Measurements from ENCODE around the gene GRIA3.
"Not testable (repeated sequence)": the region's sequence is repeated elsewhere in the genome, so short reads cannot be mapped to it uniquely, and the experiment has no call there.

The GRIA3 gene

DNA sequence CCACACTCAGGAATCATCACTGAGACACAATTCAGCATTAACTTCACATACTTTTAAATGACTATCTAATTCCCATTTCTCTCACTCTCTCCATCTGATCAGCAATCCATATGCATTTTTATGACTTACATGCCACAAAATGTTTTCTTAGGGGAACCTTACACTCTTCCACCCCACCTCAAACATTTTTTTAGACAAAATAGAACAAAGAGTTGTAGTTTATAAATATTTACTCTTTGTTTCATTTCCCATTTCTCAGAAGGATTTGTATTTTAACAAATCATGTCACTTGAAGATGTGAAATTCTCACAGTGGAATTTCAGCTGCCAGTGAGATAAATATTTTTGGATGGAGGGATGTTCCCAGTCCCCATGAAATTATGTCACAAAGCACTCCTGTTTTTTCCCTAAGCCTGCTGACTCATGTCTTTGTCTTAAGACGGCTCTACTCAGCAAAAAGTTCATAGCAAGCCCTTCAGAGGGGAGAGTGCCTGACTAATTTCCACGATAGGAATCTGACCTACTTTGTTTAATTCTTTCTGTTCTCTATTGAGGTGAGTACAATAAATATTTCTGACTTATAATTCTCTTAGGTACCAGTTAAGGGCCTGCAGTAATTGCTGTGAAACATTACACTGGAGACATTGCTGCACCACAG, 291.1 kb downstream of the GRIA3 start:
- no peak for DNase-seq

DNA sequence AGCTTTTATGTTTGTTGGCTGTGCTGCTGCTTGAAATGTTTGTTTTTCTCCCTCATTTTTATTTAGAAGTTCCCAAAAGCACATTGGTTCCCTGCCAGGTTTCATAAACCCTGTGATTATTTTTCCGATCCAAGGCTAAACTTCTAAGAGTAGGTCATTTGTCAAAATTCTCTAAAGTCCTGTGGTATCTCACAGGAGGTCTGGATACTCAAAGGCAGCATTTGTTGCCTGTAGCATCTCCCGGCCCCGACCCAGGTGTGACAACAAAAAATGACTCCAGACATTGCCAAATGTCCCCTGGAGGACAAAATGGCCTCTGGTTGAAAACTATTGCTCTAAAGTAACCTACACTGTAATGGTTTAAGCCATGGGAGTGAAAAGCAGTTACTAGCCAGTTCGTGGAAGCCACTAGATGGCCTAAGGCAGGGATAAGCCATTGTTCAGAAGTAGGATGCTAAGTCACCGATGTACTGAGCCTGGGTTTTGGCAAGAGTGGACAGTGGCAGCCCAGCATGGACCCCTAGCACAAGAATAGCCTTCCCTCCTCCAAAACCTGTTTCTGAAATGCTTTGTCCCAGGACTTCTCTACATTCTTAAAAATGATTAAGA, 292.6 kb downstream of the GRIA3 start:
- DNase-seq = no peak

DNA sequence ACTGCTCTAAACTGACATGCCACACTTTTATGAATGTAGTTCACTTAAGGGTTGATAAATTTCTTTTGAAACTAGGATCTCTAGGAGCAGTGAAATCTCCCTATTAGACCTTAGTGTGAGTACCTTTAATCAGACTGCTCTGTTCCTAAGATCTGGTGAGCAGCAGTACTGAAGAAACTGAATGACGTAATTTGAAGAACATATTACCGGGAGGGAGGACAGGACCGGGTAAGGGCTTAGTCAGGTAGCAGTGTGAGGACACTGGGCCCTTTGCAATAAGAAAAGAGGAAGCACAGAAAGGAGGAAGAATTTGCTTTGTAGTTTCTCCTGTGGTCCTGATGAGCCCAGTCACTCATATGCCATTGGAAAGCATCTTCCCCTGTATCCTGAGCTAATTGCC, 293.6 kb downstream of the GRIA3 start:
- DNase-seq = no peak

DNA sequence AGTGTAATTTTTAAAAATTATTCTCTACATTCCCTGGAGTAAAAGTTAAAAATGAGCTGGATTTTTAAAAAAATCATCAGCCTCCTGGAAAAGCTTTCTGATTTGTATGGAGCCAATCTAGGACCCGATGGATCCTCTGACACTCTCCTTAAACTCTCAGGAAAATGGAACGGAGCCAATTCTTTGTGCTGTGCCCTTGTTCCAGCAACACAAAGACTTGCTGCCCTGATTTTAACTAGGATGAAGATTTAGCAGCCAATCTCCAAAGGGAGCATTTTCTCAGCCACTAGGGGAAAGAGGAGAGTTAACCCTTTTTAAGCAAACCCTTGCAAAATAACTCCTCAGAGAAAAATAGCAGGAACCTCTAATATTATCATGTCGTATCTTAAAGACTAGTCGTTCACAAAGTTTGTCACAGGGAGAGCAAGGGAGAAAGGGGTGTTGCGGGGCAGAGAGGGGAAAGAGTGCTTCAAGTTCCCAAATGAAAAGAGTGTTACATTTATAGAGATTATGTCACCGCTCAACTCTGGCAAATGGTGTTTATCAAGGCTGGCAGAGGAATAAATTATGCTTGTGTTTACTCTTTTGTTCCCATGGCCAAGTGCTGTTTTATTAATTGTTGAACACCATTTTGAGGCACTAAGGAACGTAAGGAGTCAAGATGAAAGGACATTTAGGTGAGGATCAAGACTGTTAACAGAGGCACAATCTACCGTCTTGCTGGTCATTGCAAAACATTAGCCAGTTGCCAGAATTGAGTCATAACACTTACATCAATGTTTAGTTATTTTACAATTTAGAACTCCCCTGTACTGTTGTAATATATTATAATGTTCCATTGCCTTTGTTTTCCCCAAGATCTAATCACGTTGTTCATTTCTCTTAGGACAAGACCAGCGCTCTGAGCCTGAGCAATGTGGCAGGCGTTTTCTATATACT, 298.1 kb downstream of the GRIA3 start:
- no peak for DNase-seq

DNA sequence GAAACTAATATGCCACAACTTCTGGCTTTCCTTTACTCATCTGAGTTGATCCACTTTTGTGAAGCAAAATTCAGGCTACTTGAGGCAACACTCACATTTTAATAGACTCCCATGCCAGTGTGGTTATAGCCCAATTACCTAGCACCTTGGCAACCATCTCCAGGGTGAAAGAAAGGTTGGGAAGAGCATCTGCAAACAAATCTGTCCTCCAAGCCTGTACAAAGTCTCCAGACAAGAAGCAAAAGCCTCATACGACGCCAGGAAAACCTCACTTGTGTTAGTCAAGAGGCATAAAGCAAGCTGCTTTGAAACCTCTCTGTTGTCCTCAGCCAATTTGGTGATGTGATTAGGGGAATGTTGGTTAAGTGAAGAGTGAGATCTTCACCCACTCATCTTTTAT, 302.2 kb downstream of the GRIA3 start:
- DNase-seq = no peak

DNA sequence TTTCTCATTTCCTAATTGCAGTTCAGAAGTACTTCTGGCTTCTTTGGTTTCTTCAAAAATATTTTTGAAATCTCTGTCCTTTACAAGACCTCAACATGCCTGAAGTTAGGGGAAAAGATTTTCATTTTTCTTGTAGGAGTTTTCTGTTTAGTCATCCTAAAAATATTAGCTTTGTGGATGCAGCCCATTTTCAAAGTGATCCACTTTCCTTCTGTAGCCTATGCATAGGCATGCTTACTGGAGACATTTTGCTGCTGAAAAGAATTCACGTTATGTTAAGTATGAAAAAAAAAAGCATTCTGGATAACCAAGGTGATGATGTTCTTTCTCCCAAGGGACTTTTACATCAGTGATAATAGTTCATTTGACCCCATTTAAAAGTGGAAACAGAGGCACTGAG, 303.2 kb downstream of the GRIA3 start:
- DNase-seq = no peak

DNA sequence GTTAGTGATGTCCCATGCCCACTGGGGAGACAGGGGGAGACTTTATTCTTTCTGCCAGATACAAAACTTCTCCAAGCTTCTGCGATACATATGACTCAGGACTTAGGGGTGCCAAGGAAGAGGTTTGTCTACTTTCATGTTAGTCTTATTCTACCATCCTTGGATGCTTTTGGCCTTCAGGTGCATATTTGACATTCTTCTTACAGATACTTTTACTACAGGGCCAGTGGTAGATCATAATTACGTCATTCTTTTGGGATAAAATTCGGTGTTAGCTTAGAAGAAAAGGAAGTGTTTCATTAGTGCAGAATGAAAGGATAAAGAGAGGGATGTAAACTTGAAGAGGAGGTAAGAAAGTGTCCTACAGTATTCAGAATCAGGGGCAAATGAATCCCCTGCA, 303.6 kb downstream of the GRIA3 start:
- DNase-seq = no peak

DNA sequence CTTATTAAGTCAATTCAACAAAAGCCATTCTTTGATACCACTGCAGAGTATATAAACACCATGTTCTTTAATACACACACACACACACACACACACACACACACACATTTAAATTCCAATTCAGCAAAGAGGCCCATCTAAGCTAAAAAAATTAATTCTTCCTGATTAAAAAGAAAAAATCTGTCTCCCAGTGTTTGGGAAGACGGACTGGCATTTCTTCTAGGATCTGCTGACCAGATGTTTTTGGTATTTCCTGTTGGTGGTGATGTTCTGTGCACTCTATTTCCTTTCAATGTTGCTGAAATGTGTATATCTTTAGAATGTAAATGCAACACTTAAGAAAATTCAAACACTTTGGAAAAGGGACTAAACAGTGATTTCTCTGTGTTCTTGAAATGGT, 304.9 kb downstream of the GRIA3 start:
- DNase-seq = no peak

DNA sequence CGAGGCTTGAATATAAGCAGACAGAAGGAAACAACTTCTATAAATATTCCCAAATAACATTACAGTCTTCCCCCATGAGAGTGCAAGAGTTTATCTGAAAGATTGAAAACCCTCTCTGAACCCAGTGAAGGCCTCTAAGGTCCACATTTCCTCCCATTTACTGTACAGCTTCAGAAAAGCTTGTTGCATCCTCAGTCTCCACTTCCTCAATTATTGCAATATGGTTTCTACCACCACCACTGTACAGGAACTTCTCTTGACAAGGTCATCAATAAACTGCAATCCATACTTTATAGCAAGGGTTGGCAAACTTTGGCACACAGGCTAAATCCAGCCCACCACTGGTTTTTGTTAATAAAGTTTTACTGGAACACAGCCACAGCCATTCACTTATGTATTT, 309.8 kb downstream of the GRIA3 start:
- DNase-seq = no peak

DNA sequence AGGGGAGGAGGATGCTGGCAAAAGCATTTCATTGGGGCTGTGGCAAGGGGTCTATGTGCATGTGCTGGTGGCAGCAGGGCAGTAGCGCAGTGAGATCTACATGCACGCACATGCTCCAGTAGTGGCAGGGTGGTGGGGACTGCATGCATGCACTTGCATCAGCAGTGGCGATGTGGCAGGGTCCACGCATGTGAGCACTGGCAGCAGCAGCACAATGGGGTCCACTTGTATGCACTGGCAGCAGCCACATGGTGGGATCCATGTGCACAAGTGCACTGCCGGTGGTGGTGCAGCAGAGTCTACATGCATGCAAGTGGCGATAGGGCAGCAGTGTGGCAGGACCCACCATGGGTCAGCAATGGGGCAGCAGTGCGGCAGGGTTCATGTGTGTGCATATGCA, 315.7 kb downstream of the GRIA3 start:
- DNase-seq = no peak

DNA sequence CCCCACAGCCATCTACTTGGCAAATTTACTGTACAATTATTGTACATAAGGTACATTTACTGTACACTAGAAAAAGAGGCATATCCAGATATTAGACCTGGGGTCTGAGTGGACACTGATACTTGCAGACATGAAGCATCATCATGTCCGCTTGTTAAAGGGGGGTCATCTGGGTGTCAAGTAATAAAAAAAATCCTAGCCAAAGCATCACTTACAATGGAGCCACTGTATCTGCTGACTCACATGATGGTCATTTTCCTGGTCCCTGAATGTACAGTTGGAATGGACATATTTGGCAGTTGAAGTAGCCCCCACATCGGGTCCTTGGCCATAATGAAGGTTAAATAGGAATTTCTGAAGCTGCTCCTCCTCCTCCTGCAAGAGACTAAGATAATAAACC, 320.0 kb downstream of the GRIA3 start:
- no peak for DNase-seq

DNA sequence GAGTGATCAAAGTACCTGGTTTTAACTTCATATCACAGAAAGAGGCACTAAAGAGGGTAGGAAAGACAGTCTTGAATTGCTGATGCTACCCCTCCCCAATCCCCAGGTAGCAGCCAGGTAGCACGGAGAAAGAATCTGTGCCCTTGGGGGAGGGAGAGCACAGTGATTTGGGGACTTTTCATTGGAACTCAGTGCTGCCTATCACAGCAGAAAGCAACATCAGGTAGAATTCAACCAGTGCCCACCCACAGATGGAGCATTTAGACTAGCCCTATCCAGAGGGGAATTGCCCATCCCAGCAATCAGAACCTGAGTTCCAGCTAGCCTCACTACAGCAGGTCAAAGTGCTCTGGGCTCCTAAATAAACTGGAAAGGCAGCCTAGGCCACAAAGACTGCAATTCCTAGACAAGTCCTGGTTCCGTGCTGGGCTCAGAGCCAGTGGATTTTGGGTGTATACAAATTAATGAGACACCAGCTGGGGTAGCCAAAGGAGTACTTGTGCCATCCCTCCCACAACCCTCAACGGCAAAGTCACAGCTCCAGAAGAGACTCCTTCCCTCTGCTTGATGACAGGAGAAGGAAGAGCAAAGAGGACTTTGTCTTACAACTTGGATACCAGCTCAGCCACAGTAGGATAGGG, 320.7 kb downstream of the GRIA3 start:
- no peak for DNase-seq

DNA sequence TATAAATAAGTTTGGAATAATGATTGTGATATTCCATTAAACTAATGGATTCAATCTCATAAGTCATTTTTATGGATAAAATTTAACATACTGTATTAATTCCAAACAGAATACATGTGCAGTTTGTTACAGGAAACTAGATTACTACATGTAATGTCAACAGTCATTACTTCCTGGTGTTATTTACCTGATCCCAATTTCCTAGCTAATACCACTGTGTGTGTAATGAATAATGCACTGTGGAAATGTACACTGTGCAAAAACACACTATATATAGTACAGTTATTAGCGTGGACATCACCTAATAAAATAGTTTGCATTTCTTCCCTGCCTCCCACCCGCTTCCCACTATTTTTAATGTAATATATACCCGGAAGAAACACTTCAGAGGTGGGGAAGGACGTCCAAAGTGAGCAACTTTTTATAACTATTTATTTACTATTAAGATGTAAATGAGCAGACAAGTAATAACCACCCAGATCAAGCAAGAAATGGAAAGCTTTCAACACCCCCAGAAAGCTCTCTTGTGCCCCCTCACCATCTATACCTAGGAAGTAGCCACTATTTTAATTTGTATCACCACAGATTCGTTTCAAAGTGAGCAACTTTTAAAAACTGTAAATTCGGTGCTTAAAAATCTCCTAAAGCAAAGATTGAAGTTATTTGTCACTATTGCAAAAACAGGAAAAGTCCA, 329.7 kb downstream of the GRIA3 start:
- DNase-seq = no peak

DNA sequence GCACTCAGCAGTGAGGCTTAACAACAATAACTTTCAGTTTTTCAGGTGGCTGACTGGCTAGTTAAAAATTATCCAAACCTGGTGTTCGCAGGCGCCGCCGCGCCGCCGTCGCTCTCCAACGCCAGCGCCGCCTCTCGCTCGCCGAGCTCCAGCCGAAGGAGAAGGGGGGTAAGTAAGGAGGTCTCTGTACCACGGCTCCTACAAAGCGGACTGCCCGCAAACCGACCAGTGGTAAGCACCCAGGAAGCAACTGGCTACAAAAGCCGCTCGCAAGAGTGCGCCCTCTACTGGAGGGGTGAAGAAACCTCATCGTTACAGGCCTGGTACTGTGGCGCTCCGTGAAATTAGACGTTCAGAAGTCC, 330.2 kb downstream of the GRIA3 start:
- DNase-seq = not testable (repeated sequence)

DNA sequence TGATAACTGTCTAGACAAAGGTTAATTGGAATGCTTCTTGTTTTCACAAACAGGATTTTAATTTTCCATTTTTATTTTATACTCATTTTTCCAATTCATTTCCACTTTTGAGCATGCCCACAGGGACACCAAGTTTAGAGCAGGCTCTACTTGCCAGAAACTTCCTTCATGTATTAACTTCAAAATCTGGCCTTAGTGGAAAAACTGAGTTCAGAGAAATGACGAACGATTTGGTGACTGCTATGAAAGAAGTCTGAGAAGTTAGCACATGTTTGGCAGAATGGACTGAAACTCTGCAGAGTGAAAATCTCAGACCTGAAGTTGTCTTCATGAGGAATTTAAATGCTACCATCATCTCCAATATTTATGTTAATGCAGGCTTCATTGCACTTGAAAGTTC, 334.7 kb downstream of the GRIA3 start:
- no peak for DNase-seq

DNA sequence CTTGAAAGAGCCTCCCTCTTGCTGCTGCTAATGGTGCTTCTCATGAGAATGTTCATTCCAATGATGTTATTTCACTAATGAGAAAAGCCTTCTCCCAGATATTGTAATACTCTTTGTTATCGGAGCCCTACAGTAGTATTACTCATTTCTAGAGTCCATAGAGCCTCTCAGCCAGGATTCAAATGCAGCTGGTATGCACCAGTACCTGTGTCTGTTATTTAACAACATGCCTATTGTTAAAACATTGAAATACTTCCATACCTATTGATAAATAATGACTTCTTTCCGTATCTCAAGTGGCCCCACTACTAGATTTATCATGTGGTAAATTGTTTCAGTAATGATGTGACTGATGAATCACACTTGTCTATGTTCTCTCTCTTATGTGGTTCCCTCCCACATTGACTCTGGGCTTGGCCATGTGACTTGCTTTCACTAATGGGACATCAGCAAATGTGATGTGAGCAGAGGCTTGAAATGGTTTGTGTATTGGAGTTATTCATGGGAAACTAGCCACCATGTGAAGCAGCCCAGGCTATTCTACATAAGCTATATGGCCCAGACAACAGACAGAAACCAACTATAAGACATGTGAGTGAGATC, 341.1 kb downstream of the GRIA3 start:
- DNase-seq = no peak

DNA sequence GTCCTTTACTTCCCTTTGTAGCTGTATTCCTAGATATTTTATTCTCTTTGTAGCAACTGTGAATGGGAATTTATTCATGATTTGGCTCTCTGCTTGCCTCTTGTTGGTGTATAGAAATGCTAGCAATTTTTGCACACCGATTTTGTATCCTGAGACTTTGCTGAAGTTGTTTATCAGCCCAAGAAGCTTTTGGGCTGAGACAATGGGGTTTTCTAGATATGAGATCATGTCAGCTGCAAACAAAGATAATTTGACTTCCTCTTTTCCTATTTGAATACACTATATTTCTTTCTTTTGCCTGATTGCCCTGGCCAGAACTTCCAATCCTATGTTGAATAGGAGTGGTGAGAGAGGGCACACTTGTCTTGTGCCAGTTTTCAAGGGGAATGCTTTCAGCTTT, 346.6 kb downstream of the GRIA3 start:
- not testable (repeated sequence) for DNase-seq
